22Rv1 (cell line): ENCODE data around the gene SELENOV.
A peak's percentile ranks its signal among the peaks of the same experiment; 100 is the strongest.

Source experiments
- H3K27ac ChIP-seq: fragments of 450-650 bp; 2 replicates; pipeline ENCODE4 v1.5.1; 2017
- ZFX ChIP-seq: fragments of 450-650 bp; IDR thresholded peaks from 2 replicates; pipeline ENCODE4 v1.6.1; 2017; ENCODE audit warnings: antibody characterized with exemption, borderline replicate concordance
- TF ChIP-seq, protein P1 (sequence below): fragments of 450-650 bp; IDR thresholded peaks from 2 replicates; pipeline ENCODE4 v1.5.1; 2017; ENCODE audit warnings: mild to moderate bottlenecking

SELENOV gene, protein sequence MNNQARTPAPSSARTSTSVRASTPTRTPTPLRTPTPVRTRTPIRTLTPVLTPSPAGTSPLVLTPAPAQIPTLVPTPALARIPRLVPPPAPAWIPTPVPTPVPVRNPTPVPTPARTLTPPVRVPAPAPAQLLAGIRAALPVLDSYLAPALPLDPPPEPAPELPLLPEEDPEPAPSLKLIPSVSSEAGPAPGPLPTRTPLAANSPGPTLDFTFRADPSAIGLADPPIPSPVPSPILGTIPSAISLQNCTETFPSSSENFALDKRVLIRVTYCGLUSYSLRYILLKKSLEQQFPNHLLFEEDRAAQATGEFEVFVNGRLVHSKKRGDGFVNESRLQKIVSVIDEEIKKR

DNA sequence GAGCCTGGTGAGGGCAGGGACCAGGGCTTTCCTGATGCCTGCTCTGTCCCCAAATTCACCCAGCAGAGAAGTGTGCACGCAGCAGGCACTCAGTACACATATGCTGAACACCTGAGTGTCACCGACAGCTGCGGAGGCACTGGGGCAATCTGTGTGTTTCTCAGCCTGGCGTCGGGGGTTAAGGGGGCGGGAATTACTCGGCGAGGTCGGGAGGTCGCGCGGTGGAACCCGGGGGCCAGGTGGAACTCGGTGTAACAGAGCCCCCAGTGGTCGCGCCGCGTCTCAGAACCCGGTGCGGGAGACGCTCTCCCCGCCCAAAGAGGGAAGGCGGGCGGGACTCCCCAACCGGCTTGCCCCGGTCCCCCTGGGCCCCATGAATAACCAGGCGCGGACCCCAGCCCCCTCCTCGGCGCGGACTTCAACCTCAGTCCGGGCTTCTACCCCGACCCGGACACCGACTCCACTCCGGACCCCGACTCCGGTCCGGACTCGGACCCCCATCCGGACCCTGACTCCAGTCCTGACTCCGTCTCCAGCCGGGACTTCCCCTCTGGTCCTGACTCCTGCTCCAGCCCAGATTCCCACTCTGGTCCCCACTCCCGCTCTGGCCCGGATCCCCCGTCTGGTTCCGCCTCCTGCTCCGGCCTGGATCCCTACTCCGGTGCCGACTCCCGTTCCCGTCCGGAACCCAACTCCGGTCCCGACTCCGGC, at the start of gene SELENOV:
TSS of gene SELENOV (plus strand) at position 300 of the 711 bp plus-strand sequence. CDS start at position 374, 74 bp downstream.
- no peak within 1 kb of the TSS for H3K27ac ChIP-seq
- TF ChIP-seq, protein P1, sequence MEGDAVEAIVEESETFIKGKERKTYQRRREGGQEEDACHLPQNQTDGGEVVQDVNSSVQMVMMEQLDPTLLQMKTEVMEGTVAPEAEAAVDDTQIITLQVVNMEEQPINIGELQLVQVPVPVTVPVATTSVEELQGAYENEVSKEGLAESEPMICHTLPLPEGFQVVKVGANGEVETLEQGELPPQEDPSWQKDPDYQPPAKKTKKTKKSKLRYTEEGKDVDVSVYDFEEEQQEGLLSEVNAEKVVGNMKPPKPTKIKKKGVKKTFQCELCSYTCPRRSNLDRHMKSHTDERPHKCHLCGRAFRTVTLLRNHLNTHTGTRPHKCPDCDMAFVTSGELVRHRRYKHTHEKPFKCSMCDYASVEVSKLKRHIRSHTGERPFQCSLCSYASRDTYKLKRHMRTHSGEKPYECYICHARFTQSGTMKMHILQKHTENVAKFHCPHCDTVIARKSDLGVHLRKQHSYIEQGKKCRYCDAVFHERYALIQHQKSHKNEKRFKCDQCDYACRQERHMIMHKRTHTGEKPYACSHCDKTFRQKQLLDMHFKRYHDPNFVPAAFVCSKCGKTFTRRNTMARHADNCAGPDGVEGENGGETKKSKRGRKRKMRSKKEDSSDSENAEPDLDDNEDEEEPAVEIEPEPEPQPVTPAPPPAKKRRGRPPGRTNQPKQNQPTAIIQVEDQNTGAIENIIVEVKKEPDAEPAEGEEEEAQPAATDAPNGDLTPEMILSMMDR, result 0 out of 2 replicates have a peak, but pooled peaks have one; percentile 7
- no peak for TF ChIP-seq ZFX

DNA sequence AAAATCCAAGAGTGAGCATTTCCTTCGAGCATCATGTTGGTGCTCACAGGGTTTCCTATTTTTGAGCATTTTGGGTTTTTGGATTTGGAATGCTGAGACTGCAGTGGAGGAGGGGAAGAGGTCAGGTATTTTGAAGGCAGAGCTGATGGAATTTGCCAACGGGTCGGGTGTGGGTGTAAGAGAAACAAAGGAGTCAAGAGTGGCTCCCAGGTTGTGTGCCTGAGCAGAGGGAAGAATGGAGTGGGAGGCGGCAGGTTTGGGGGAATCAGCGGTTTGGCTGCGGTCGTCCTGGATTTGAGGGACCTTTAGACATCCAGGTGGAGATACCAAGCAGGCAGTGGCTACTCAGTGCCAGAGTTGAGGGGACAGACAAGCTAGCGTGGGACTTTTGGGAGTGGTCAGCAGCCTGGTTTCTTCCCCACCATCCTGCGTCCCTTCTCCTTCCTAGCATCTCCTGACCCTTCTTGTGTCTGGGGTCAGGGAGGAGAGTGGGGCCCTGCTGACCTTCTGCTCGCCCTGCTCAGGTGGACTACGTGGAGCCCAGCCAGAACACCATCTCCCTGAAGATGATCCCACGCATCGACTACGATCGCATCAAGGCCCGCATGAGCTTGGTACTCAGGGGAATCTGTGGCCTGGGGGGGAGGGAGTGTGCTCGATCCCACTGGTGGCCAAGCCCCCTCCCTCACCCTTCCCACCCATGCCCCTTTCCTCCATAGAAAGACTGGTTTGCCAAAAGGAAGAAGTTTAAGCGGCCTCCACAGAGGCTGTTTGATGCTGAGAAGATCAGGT, 48.8 kb upstream of the SELENOV start:
- TF ChIP-seq, protein P1, result no peak
- TF ChIP-seq ZFX, result no peak
- no peak overlapping the region for H3K27ac ChIP-seq

DNA sequence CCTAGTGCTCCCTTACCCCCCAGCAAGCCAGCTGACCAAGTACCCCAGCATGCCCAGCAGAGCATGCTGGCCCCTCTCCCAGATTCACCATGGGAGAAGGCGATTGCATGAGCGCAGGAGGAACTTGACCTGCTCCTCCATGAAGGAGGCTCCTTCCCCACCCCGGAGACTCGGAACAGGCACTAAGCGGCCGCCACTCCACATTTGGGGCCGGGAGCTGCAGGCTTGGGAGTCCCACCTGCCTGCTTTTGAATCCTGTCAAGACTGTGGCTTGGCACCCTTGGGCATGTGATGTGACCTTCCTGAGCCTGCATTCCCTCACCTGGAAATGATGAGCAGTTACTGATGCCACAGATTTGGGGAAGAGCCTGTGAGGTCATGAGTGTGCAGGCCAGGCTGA, 47.0 kb upstream of the SELENOV start:
- H3K27ac ChIP-seq, result no peak overlapping the region
- TF ChIP-seq, protein P1, result no peak
- TF ChIP-seq ZFX, result no peak

DNA sequence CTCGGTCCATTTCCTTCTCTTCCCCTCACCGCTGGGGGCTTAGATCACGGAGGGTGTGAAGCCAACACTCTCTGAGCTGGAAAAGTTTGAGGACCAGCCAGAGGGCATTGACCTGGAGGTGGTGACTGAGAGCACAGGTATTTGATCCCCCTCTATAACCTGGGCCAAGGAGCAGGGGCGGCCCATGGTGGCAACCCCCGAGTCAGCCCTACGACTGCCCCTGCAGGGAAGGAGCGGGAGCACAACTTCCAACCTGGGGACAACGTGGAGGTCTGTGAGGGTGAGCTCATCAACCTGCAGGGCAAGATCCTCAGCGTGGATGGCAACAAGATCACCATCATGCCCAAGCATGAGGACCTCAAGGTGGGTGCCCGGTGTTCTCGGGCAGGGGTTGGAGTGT, 45.9 kb upstream of the SELENOV start:
- TF ChIP-seq, protein P1, result no peak
- no peak for TF ChIP-seq ZFX
- H3K27ac ChIP-seq, result no peak overlapping the region

DNA sequence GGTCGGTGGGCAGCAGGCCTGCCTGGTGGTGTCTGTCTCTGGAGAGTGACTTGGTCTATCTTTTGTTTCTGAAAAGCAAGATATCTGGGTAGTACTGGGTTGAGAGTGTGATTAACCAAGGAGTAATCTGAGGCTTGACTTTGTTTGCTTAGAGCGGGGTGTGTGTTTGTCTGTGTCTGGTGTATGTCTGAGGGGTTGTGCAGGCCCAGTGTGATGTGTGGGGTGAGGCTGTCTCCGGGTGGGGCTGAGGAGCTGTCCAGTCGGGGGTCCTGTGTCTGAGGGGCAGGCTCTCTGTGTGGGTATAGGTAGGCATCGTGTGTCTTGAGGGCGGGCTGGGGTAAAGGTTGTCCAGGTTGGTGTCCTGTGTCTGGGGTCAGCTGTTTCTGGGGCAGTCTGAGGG, 45.4 kb upstream of the SELENOV start:
- H3K27ac ChIP-seq, result no peak overlapping the region
- no peak for TF ChIP-seq ZFX
- TF ChIP-seq, protein P1, result no peak

DNA sequence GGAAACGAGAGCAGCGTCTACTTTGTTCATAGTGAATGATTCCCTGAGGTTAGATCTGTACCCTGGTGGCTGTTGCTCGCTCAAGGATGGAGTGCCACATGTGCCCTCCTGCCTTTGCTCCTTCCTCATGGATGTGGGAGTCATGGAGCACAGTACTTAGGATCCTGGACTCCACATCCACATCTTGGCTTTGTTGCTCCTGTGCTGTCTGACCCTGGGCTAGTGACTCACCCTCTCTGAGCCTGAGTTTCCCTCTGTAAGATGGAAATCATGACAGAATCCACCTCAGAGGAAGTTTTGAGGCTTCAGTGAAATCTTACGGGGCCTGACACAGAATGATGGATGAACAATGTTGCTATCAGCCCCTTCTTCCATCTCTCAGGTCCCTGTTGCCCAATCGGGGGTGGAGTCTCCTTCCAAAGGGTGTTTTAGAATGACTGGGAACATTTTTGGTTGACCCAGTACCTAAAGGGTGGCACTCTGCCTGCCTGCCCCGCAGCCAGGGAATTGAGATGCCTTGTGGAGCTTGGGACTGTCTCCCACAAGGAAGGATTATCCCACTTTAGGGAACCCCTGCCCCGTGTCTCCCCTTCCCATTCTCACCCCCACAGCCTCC, 44.1 kb upstream of the SELENOV start:
- TF ChIP-seq, protein P1, result no peak
- no peak for TF ChIP-seq ZFX
- H3K27ac ChIP-seq, result no peak overlapping the region
